CD14-positive monocyte (primary cell): ENCODE data around the gene PAXIP1. TPM values are rescaled to one million over a fixed set of nuclear protein-coding genes. Genes with fewer than 3 reads are reported as not detected.

Source experiments
- DNase-seq, 3 donors: peaks; one replicate each; pipeline ENCODE4 v3.0.0-alpha.2; 2011 to 2022
- H2AFZ ChIP-seq: 2 replicates; pipeline ENCODE4 v1.6.0; 2012; ENCODE audit warnings: mild to moderate bottlenecking, low read depth, low read length, inconsistent platforms; ENCODE audit not compliant: insufficient read depth, poor library complexity, severe bottlenecking
- H3K27ac ChIP-seq, 2 donors: 1 replicate in 1 of 2; 2 replicates in 1 of 2; pipeline ENCODE4 v1.5.1; 2012 to 2013; ENCODE audit warnings: low read length in 2 of 2, control low read depth in 1 of 2, inconsistent platforms in 1 of 2, low read depth in 1 of 2, mild to moderate bottlenecking in 1 of 2
- H3K27me3 ChIP-seq, 2 donors: one replicate each; pipeline versions ENCODE4 v1.6.0 to v1.6.1; 2011 to 2013; ENCODE audit warnings: low read length in 2 of 2; ENCODE audit not compliant: control insufficient read depth in 2 of 2, insufficient read depth in 2 of 2
- H3K36me3 ChIP-seq, 2 donors: replicated peaks in 1 of 2; 1 replicate in 1 of 2; 2 replicates in 1 of 2; pipeline versions ENCODE4 v1.5.1 to v1.6.1; 2012 to 2013; ENCODE audit warnings: low read length in 2 of 2, control low read depth in 1 of 2, inconsistent platforms in 1 of 2, mild to moderate bottlenecking in 1 of 2; ENCODE audit not compliant: insufficient read depth in 2 of 2, control insufficient read depth in 1 of 2
- H3K4me1 ChIP-seq, 2 donors: 1 replicate in 1 of 2; 2 replicates in 1 of 2; pipeline versions ENCODE4 v1.5.1 to v1.6.1; 2012 to 2013; ENCODE audit warnings: low read length in 2 of 2, control low read depth in 1 of 2, inconsistent platforms in 1 of 2, mild to moderate bottlenecking in 1 of 2, moderate library complexity in 1 of 2; ENCODE audit not compliant: insufficient read depth in 2 of 2, control insufficient read depth in 1 of 2
- H3K4me2 ChIP-seq: replicated peaks from 2 replicates; pipeline ENCODE3; 2012; ENCODE audit warnings: low read length, moderate library complexity, mild to moderate bottlenecking; ENCODE audit not compliant: poor library complexity, severe bottlenecking; ENCODE audit errors: extremely low read depth
- H3K4me3 ChIP-seq, 3 experiments: fragments of 200-600 bp in 1 of 3; sonication (generic) in 1 of 3; replicated peaks in 1 of 3; 1 replicate in 2 of 3; 2 replicates in 1 of 3; pipeline ENCODE4 v1.5.1; 2011 to 2013; ENCODE audit warnings: low read length in 3 of 3, mild to moderate bottlenecking in 3 of 3, control low read depth in 2 of 3, low read depth in 2 of 3, inconsistent platforms in 1 of 3, moderate library complexity in 1 of 3
- H3K79me2 ChIP-seq: 2 replicates; pipeline ENCODE4 v1.6.0; 2012; ENCODE audit warnings: mild to moderate bottlenecking, control low read depth, inconsistent platforms, low read length, moderate library complexity; ENCODE audit not compliant: insufficient read depth
- H3K9ac ChIP-seq: 2 replicates; pipeline ENCODE4 v1.6.0; 2017; ENCODE audit warnings: low read length, mild to moderate bottlenecking; ENCODE audit not compliant: insufficient read depth, poor library complexity, severe bottlenecking
- H3K9me3 ChIP-seq, 2 donors: replicated peaks in 1 of 2; 1 replicate in 1 of 2; 2 replicates in 1 of 2; pipeline versions ENCODE4 v1.5.1 to v1.6.1; 2012 to 2013; ENCODE audit warnings: low read length in 2 of 2, control low read depth in 1 of 2; ENCODE audit not compliant: control insufficient read depth in 1 of 2, insufficient read depth in 1 of 2
- H4K20me1 ChIP-seq: 2 replicates; pipeline ENCODE4 v1.6.0; 2012; ENCODE audit warnings: mild to moderate bottlenecking, low read length, control low read depth, moderate library complexity; ENCODE audit not compliant: insufficient read depth
- H3K27ac Mint-ChIP-seq, 7 donors: one replicate each; pipeline ENCODE4 v1.8.0; 2020; ENCODE audit warnings: mild to moderate bottlenecking in 7 of 7, mixed read lengths in 7 of 7, moderate library complexity in 6 of 7, inconsistent platforms in 2 of 7
- H3K27me3 Mint-ChIP-seq, 3 donors: one replicate each; pipeline ENCODE4 v1.8.0; 2021 to 2022; ENCODE audit warnings: low read depth in 3 of 3, mild to moderate bottlenecking in 3 of 3, mixed read lengths in 3 of 3, moderate library complexity in 3 of 3, inconsistent platforms in 1 of 3
- H3K36me3 Mint-ChIP-seq, 2 donors: one replicate each; pipeline ENCODE4 v1.8.0; 2020; ENCODE audit warnings: mixed read lengths in 2 of 2, inconsistent platforms in 1 of 2, mild to moderate bottlenecking in 1 of 2
- H3K4me1 Mint-ChIP-seq: one replicate; pipeline ENCODE4 v1.8.0; 2020; ENCODE audit warnings: mild to moderate bottlenecking, mixed read lengths
- H3K4me3 Mint-ChIP-seq, 2 donors: one replicate each; pipeline ENCODE4 v1.8.0; 2020; ENCODE audit warnings: mild to moderate bottlenecking in 2 of 2, mixed read lengths in 2 of 2, moderate library complexity in 1 of 2
- H3K9me3 Mint-ChIP-seq, 7 donors: one replicate each; pipeline ENCODE4 v1.8.0; 2020 to 2022; ENCODE audit warnings: mixed read lengths in 7 of 7, mild to moderate bottlenecking in 6 of 7, moderate library complexity in 6 of 7, inconsistent platforms in 2 of 7
- CTCF ChIP-seq: fragments of 200-600 bp; IDR thresholded peaks from one replicate; pipeline ENCODE4 v1.8.0; 2022; ENCODE audit warnings: antibody characterized with exemption, mild to moderate bottlenecking
- WGBS: methylation state at CpG from one replicate; pipeline ENCODE4 v1.1.5; 2013; ENCODE audit warnings: missing lambda C conversion rate; ENCODE audit not compliant: insufficient coverage; 5-methylcytosine and 5-hydroxymethylcytosine counted together
- intact Hi-C, 2 donors: fragments of 100-400 bp; cut with micrococcal nuclease; formaldehyde crosslinking; loops; one replicate each; pipeline versions ENCODE4 v1.15.0 to v1.15.1; 2023
- polyA plus RNA-seq, 3 donors: library from polyadenylated mRNA; depleted of rRNA in 1 of 3; unstranded in 2 of 3; stranded (reverse) in 1 of 3; fragments of 300-500 nt in 2 of 3; fragments of >200 nt in 1 of 3; fragmentation: Illumina TruSeq in 2 of 3; gene quantifications; 1 replicate in 2 of 3; 2 replicates in 1 of 3; pipeline ENCODE4 v1.2.3, GENCODE V29; 2012 to 2021

The PAXIP1 gene
- polyA plus RNA-seq, 3 donors: 0.44 to 8.4 (median 0.58) TPM

DNA sequence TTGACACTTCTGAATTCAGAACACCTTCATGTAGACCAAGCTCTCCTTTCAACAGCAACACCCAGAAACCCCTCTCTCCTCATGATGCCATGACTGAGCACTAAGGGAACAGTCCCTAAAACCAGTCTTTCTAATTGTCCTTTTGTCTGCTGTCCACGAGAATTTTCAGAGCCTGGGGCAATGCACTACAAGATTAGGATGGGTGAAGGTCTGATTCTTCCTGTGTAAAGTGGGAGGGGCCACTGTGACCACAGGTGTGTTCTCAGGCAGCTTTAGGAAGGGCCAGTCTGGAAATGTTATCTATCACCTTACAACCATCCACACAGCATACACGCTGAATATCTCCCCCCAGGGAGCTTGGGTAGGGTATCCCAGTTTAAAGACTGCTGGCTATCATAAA lies 7.9 kb downstream of the PAXIP1 start:
- no peak for TF ChIP-seq CTCF
- Mint-ChIP-seq H3K36me3 (peaks cover 59 to 71% of the 10 kb centered on the region in 2 donors), H3K4me3 (no peak overlapping the region), H3K27ac (no peak overlapping the region), H3K27me3 (no peaks in the 10 kb centered on the region), H3K4me1 (no peaks in the 10 kb centered on the region), H3K9me3 (no peaks in the 10 kb centered on the region)
- H3K4me2 ChIP-seq: no peak overlapping the region
- DNase-seq: no peak
- H3K36me3 ChIP-seq: peaks cover 27 to 78% of the 10 kb centered on the region in 2 donors
- WGBS: 83% methylated on average over 1 of the region's 2 CpGs
- H3K79me2 ChIP-seq: peaks cover 9% of the 10 kb centered on the region
- no peaks in the 10 kb centered on the region for H3K9me3 ChIP-seq
- no peaks in the 10 kb centered on the region for H4K20me1 ChIP-seq
- no peak overlapping the region for H3K27ac ChIP-seq
- no peak overlapping the region for H2AFZ ChIP-seq
- H3K9ac ChIP-seq: no peak overlapping the region
- no peaks in the 10 kb centered on the region for H3K27me3 ChIP-seq
- intact Hi-C loops: no loop called here
- no peak overlapping the region for H3K4me3 ChIP-seq
- no peaks in the 10 kb centered on the region for H3K4me1 ChIP-seq

GRCh38 chr7:154990964-154991540 lies 11.9 kb downstream of the PAXIP1 start:
- H3K4me1 ChIP-seq: no peaks in the 10 kb centered on the region
- no peaks in the 10 kb centered on the region for H3K27me3 ChIP-seq
- no peak for DNase-seq
- no peak overlapping the region for H3K27ac ChIP-seq
- TF ChIP-seq CTCF: no peak
- H3K4me3 ChIP-seq: no peak overlapping the region
- no peak overlapping the region for H2AFZ ChIP-seq
- H3K9ac ChIP-seq: no peak overlapping the region
- no peak overlapping the region for H3K4me3 Mint-ChIP-seq
- H3K27ac Mint-ChIP-seq: no peak overlapping the region
- no peak overlapping the region for H3K4me2 ChIP-seq
- peaks cover 22 to 76% of the 10 kb centered on the region in 2 donors for H3K36me3 ChIP-seq
- intact Hi-C loops: no loop called here
- H3K9me3 Mint-ChIP-seq: no peaks in the 10 kb centered on the region
- no peaks in the 10 kb centered on the region for H3K9me3 ChIP-seq
- no CpG with 5 or more reads among the region's 3 CpGs for WGBS
- no peaks in the 10 kb centered on the region for H3K79me2 ChIP-seq
- H4K20me1 ChIP-seq: no peaks in the 10 kb centered on the region
- H3K36me3 Mint-ChIP-seq: peaks cover 61 to 79% of the 10 kb centered on the region in 2 donors
- H3K27me3 Mint-ChIP-seq: no peaks in the 10 kb centered on the region
- H3K4me1 Mint-ChIP-seq: no peaks in the 10 kb centered on the region
